ENCODE results near the gene PRR5L.

DNA sequence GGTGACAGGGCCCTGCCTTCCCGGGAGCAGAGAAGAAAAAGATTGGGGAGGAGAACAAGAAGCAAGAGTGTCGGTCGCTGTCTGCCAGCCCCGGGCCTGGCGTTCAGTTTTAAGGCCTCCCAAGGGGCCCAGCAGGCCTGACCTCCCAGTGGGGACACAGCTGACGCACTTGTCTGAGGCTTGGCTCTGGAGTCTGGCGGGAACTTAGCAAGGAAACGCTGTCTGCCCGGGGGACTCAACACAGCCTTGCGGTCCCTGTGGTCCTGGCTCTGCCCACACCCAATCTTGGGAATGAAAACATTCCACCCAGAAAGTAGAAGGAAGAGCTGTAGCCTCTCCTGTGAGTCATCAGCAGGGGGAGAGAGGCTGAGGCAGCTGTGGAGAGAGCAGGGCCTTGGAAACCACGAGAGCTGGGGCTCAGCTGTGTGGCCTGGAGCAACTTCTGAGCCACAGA is 159.6 kb downstream of the PRR5L start:
- TF ChIP-seq, protein P1, sequence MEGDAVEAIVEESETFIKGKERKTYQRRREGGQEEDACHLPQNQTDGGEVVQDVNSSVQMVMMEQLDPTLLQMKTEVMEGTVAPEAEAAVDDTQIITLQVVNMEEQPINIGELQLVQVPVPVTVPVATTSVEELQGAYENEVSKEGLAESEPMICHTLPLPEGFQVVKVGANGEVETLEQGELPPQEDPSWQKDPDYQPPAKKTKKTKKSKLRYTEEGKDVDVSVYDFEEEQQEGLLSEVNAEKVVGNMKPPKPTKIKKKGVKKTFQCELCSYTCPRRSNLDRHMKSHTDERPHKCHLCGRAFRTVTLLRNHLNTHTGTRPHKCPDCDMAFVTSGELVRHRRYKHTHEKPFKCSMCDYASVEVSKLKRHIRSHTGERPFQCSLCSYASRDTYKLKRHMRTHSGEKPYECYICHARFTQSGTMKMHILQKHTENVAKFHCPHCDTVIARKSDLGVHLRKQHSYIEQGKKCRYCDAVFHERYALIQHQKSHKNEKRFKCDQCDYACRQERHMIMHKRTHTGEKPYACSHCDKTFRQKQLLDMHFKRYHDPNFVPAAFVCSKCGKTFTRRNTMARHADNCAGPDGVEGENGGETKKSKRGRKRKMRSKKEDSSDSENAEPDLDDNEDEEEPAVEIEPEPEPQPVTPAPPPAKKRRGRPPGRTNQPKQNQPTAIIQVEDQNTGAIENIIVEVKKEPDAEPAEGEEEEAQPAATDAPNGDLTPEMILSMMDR (IDR thresholded peaks at IDR 0.05), result no peak
- TF ChIP-seq POLR2AphosphoS5 (IDR thresholded peaks at IDR 0.05; ENCODE audit: low read depth, low read length) (no peak), EZH2phosphoT487 (IDR thresholded peaks at IDR 0.05; ENCODE audit: borderline replicate concordance, low read depth) (no peak)

All from SK-N-SH (cell line).